HCT116 (cell line): ENCODE data around the gene SLC52A3. TPM values are rescaled to one million over a fixed set of nuclear protein-coding genes. Genes with fewer than 3 reads are reported as not detected.

Experiments used
- ATAC-seq: fragments of 200-7000 bp; cut with Tn5 transposase; 2 replicates; pipeline ENCODE4 v1.9.1; 2020; ENCODE audit warnings: mild to moderate bottlenecking, moderate library complexity
- BruUV-seq: library from RNA; stranded (reverse); fragments of 400-500 nt; replicated peaks from 2 replicates; lab custom pipeline; 2021; lab: Mats Ljungman, UMichigan
- CTCF ChIA-PET: fragments of 300-600 bp; sonication (Branson Sonifier 250); formaldehyde crosslinking; loops from one replicate; lab custom pipeline; 2021; ENCODE audit warnings: antibody characterized with exemption; lab: Charles Lee
- POLR2A ChIA-PET: fragments of 300-600, 350-600 bp; sonication (Branson Sonifier 250); formaldehyde crosslinking; loops from one replicate; lab custom pipeline; 2021; ENCODE audit warnings: antibody characterized with exemption; lab: Charles Lee
- RAD21 ChIA-PET, 2 experiments: fragments of 300-600 bp; sonication (Branson Sonifier 250); formaldehyde crosslinking; loops; one replicate each; lab custom pipeline; 2023; ENCODE audit warnings: low total read pairs in 2 of 2; ENCODE audit not compliant: uncharacterized antibody in 2 of 2, unreplicated experiment in 2 of 2, low non-redundant PET in 1 of 2; lab: Charles Lee
- DNase-seq: peaks from one replicate; pipeline ENCODE4 v3.0.0-alpha.2; 2010; ENCODE audit warnings: low read depth, low spot score
- H2AFZ ChIP-seq: fragments of 200-600 bp; shearing (Covaris generic), sonication (generic); 2 replicates; pipeline ENCODE4 v1.6.1; 2017; ENCODE audit warnings: low read depth, mixed run types, mixed read lengths, antibody characterized with exemption, low read length; ENCODE audit not compliant: poor library complexity, severe bottlenecking
- H3K27ac ChIP-seq: 2 replicates; pipeline ENCODE4 v1.5.1; 2012; ENCODE audit warnings: low read depth, low read length
- H3K27me3 ChIP-seq: fragments of 200-600 bp; sonication (generic); 2 replicates; pipeline ENCODE4 v1.6.1; 2016; ENCODE audit warnings: mixed run types, low read length, mixed read lengths; ENCODE audit not compliant: insufficient read depth
- H3K36me3 ChIP-seq, 2 experiments: fragments of 200-500 bp in 1 of 2; fragments of 200-600 bp in 1 of 2; sonication (Bioruptor generic) in 1 of 2; sonication (generic) in 1 of 2; 2 replicates each; pipeline versions ENCODE4 v1.5.1 to v1.6.1; 2014 to 2016; ENCODE audit warnings: low read length in 2 of 2, inconsistent platforms in 1 of 2, mixed read lengths in 1 of 2, mixed run types in 1 of 2; ENCODE audit not compliant: insufficient read depth in 2 of 2, control insufficient read depth in 1 of 2
- H3K4me1 ChIP-seq, 2 experiments: fragments of 200-600 bp in 1 of 2; sonication (generic) in 1 of 2; 2 replicates each; pipeline versions ENCODE4 v1.5.1 to v1.6.1; 2012 to 2017; ENCODE audit warnings: low read length in 2 of 2, inconsistent platforms in 1 of 2, mild to moderate bottlenecking in 1 of 2, mixed read lengths in 1 of 2, mixed run types in 1 of 2, moderate library complexity in 1 of 2; ENCODE audit not compliant: insufficient read depth in 2 of 2, control insufficient read depth in 1 of 2
- H3K4me2 ChIP-seq: fragments of 200-600 bp; sonication (generic); 2 replicates; pipeline ENCODE4 v1.6.1; 2017; ENCODE audit warnings: mixed run types, low read length, mixed read lengths
- H3K4me3 ChIP-seq, 2 experiments: fragments of 200-600 bp in 1 of 2; sonication (generic) in 1 of 2; replicated peaks in 1 of 2; 2 replicates each; pipeline ENCODE4 v1.5.1; 2011 to 2016; ENCODE audit warnings: low read length in 2 of 2, control low read depth in 1 of 2, low read depth in 1 of 2, mild to moderate bottlenecking in 1 of 2, mixed read lengths in 1 of 2, mixed run types in 1 of 2
- H3K79me2 ChIP-seq: fragments of 200-600 bp; sonication (generic); 2 replicates; pipeline ENCODE4 v1.6.1; 2017; ENCODE audit warnings: mild to moderate bottlenecking, mixed run types, low read length, moderate library complexity, mixed read lengths; ENCODE audit not compliant: insufficient read depth
- H3K9ac ChIP-seq: fragments of 200-600 bp; sonication (generic); 2 replicates; pipeline ENCODE4 v1.6.1; 2016; ENCODE audit warnings: low read length, mixed read lengths
- H3K9me2 ChIP-seq: fragments of 200-600 bp; sonication (generic), shearing (Covaris generic); 2 replicates; pipeline ENCODE4 v1.6.1; 2017; ENCODE audit warnings: mixed run types, mild to moderate bottlenecking, moderate library complexity; ENCODE audit not compliant: insufficient read depth
- H3K9me3 ChIP-seq, 2 experiments: fragments of 200-500 bp in 1 of 2; fragments of 200-600 bp in 1 of 2; sonication (Bioruptor generic) in 1 of 2; sonication (generic) in 1 of 2; 2 replicates each; pipeline ENCODE4 v1.6.1; 2014 to 2017; ENCODE audit warnings: low read length in 2 of 2, mixed read lengths in 2 of 2, inconsistent platforms in 1 of 2, low read depth in 1 of 2, mild to moderate bottlenecking in 1 of 2, mixed run types in 1 of 2, moderate library complexity in 1 of 2; ENCODE audit not compliant: control insufficient read depth in 1 of 2, insufficient read depth in 1 of 2
- H4K20me1 ChIP-seq: fragments of 200-600 bp; sonication (generic), shearing (Covaris generic); 2 replicates; pipeline ENCODE4 v1.6.1; 2017; ENCODE audit warnings: mixed run types, mild to moderate bottlenecking, moderate library complexity; ENCODE audit not compliant: insufficient read depth
- CBX3 ChIP-seq: IDR thresholded peaks from 2 replicates; pipeline ENCODE4 v1.6.1; 2012; ENCODE audit warnings: low read depth
- CEBPB ChIP-seq: IDR thresholded peaks from 2 replicates; pipeline ENCODE4 v1.6.1; 2012; ENCODE audit warnings: low read depth
- EGR1 ChIP-seq: IDR thresholded peaks from 2 replicates; pipeline ENCODE4 v1.6.1; 2012; ENCODE audit warnings: low read depth
- EZH2 ChIP-seq: fragments of 200-600 bp; sonication (generic); IDR thresholded peaks from 2 replicates; pipeline ENCODE4 v1.6.1; 2017; ENCODE audit warnings: antibody characterized with exemption, mixed run types
- JUND ChIP-seq: IDR thresholded peaks from 2 replicates; pipeline ENCODE4 v1.6.1; 2012
- POLR2AphosphoS5 ChIP-seq: IDR thresholded peaks from 2 replicates; pipeline ENCODE4 v1.6.1; 2011; ENCODE audit warnings: mild to moderate bottlenecking, low read depth, low read length, moderate library complexity
- YY1 ChIP-seq: IDR thresholded peaks from 2 replicates; pipeline ENCODE4 v1.6.1; 2011; ENCODE audit warnings: low read length, low read depth, moderate library complexity, mild to moderate bottlenecking; ENCODE audit not compliant: insufficient replicate concordance; ENCODE audit errors: extremely low read depth
- ZNF274 ChIP-seq: fragments of 200-500 bp; sonication (Bioruptor generic); IDR thresholded peaks from 2 replicates; pipeline ENCODE4 v1.6.1; 2014; ENCODE audit warnings: mild to moderate bottlenecking, low read depth, low read length, inconsistent platforms
- intact Hi-C: fragments of 100-400 bp; cut with micrococcal nuclease; formaldehyde crosslinking; loops from 2 replicates; pipeline ENCODE4 v1.10.0; 2022
- total RNA-seq: library from RNA; stranded (reverse); gene quantifications from one replicate; pipeline ENCODE4 v1.2.1, GENCODE V29; 2021; ENCODE audit not compliant: unreplicated experiment
- TF ChIP-seq, protein P1 (sequence below): IDR thresholded peaks from 2 replicates; pipeline ENCODE4 v1.6.1; 2012; ENCODE audit warnings: low read depth
- TF ChIP-seq, protein P2 (sequence below): IDR thresholded peaks from 2 replicates; pipeline ENCODE4 v1.6.1; 2012
- TF ChIP-seq, protein P3 (sequence below): IDR thresholded peaks from 2 replicates; pipeline ENCODE4 v1.6.1; 2012

SLC52A3 gene
- total RNA-seq, 1 experiment from 2014 or later: 10.2 TPM

DNA sequence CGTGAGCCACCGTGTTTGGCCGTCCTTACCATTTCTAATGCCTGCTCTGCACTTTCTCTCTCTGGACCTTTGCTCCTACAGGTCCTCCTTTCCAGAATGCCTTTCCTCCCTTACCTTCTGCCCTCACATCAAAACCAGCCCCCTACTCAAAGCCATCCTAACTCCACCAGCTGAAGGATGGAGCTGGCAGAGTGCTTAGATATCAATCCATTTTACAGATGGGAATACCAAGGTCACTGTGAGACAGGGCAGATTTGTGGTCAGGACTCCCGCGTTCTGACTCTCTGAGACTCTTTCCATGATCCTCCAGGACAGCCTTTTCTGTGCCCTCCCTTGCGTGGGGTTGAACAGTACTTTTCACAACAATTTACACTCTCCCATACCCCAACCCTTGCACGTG is 51.0 kb downstream of the SLC52A3 start:
- H3K4me2 ChIP-seq: no peak overlapping the region
- ChIA-PET CTCF (no interaction called here), POLR2A (no interaction called here), RAD21 (no interaction called here)
- H3K4me1 ChIP-seq: no peaks in the 10 kb centered on the region
- no peaks in the 10 kb centered on the region for H3K9me3 ChIP-seq
- H2AFZ ChIP-seq: no peak overlapping the region
- TF ChIP-seq, protein P1, sequence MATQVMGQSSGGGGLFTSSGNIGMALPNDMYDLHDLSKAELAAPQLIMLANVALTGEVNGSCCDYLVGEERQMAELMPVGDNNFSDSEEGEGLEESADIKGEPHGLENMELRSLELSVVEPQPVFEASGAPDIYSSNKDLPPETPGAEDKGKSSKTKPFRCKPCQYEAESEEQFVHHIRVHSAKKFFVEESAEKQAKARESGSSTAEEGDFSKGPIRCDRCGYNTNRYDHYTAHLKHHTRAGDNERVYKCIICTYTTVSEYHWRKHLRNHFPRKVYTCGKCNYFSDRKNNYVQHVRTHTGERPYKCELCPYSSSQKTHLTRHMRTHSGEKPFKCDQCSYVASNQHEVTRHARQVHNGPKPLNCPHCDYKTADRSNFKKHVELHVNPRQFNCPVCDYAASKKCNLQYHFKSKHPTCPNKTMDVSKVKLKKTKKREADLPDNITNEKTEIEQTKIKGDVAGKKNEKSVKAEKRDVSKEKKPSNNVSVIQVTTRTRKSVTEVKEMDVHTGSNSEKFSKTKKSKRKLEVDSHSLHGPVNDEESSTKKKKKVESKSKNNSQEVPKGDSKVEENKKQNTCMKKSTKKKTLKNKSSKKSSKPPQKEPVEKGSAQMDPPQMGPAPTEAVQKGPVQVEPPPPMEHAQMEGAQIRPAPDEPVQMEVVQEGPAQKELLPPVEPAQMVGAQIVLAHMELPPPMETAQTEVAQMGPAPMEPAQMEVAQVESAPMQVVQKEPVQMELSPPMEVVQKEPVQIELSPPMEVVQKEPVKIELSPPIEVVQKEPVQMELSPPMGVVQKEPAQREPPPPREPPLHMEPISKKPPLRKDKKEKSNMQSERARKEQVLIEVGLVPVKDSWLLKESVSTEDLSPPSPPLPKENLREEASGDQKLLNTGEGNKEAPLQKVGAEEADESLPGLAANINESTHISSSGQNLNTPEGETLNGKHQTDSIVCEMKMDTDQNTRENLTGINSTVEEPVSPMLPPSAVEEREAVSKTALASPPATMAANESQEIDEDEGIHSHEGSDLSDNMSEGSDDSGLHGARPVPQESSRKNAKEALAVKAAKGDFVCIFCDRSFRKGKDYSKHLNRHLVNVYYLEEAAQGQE: no peak
- TF ChIP-seq CBX3: no peak
- no peak for TF ChIP-seq JUND
- no peaks in the 10 kb centered on the region for H3K27me3 ChIP-seq
- no peaks in the 10 kb centered on the region for H3K36me3 ChIP-seq
- no peaks in the 10 kb centered on the region for H4K20me1 ChIP-seq
- no peak overlapping the region for H3K9ac ChIP-seq
- no peaks in the 10 kb centered on the region for H3K79me2 ChIP-seq
- H3K27ac ChIP-seq: no peak overlapping the region
- H3K9me2 ChIP-seq: no peaks in the 10 kb centered on the region
- no TSS peak for BruUV-seq
- DNase-seq (no peak), ATAC-seq (no peak)
- no peak overlapping the region for H3K4me3 ChIP-seq
- intact Hi-C loops: no loop called here

DNA sequence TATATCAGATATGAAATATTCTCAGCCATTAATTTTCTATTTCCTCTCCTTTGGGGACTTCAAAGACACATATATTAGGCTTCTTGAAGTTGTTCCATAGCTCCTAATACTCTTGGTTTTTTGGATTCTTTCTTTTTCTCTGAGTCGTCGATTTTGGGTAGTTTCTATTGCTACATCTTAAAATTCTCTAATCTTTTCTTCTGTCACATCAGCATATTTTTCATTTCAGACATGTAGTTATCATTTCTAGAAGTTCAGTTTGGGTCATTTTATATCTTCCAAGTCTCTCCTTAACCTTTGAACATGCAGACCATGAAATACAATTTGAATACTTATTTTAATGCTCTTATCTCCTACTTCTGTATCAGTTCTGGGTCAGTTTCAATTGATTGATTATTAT is 53.8 kb downstream of the SLC52A3 start:
- no peaks in the 10 kb centered on the region for H3K4me1 ChIP-seq
- TF ChIP-seq CEBPB (no peak), ZNF274 (no peak), YY1 (no peak), EZH2 (no peak), JUND (no peak), CBX3 (no peak), EGR1 (no peak), POLR2AphosphoS5 (no peak)
- TF ChIP-seq, protein P2, sequence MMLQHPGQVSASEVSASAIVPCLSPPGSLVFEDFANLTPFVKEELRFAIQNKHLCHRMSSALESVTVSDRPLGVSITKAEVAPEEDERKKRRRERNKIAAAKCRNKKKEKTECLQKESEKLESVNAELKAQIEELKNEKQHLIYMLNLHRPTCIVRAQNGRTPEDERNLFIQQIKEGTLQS: no peak
- TF ChIP-seq, protein P3, sequence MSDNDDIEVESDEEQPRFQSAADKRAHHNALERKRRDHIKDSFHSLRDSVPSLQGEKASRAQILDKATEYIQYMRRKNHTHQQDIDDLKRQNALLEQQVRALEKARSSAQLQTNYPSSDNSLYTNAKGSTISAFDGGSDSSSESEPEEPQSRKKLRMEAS: no peak
- TF ChIP-seq, all 23 proteins: peak for 0
- Histone ChIP-seq H3K79me2 (no peaks in the 10 kb centered on the region), H3K4me3 (no peak overlapping the region), H3K27me3 (no peaks in the 10 kb centered on the region), H3K36me3 (no peaks in the 10 kb centered on the region), H3K9ac (no peak overlapping the region), H4K20me1 (no peaks in the 10 kb centered on the region), H3K27ac (no peak overlapping the region), H3K9me3 (no peaks in the 10 kb centered on the region), H2AFZ (no peak overlapping the region), H3K4me2 (no peak overlapping the region), H3K9me2 (no peaks in the 10 kb centered on the region)
- RAD21 ChIA-PET: no interaction called here
- CTCF ChIA-PET: no interaction called here
- no peak for ATAC-seq
- no peak for DNase-seq
- intact Hi-C loops: no loop called here
- no TSS peak for BruUV-seq
- POLR2A ChIA-PET: no interaction called here
